Stimulated activated CD8-positive, alpha-beta memory T cell treated with anti-CD3 and anti-CD28 coated beads, Interleukin-12 subunit alpha, Interleukin-12 subunit beta, amount 100 ng/mL, for 24 hours (primary cell): ENCODE data around the gene RPS6KA2.

Experiments
- DNase-seq: peaks from one replicate; pipeline ENCODE4 v3.0.0-alpha.2; 2020; ENCODE audit errors: extremely low read depth

RPS6KA2 gene

GRCh38 chr6:166627033-166627874 is at the start of gene RPS6KA2:
Gene RPS6KA2, minus strand, starts transcription at chr6:166627251. Its CDS starts 232 bp downstream, at chr6:166627019.
- DNase-seq: peak; percentile 100

GRCh38 chr6:166676270-166676860 is 49.3 kb upstream of the RPS6KA2 start:
- no peak for DNase-seq

- DNase-seq: no peak
Measured at GRCh38 chr6:166675736-166676135, 48.7 kb upstream of the RPS6KA2 start.

GRCh38 chr6:166673309-166673708 is 46.3 kb upstream of the RPS6KA2 start:
- DNase-seq: no peak

GRCh38 chr6:166672624-166673206 is 45.7 kb upstream of the RPS6KA2 start:
- no peak for DNase-seq

- DNase-seq: no peak
Measured at GRCh38 chr6:166672146-166672545, 45.1 kb upstream of the RPS6KA2 start.

- DNase-seq: no peak
Measured at GRCh38 chr6:166671434-166672081, 44.5 kb upstream of the RPS6KA2 start.

- no peak for DNase-seq
Measured at GRCh38 chr6:166670894-166671293, 43.8 kb upstream of the RPS6KA2 start.

- DNase-seq: no peak
Measured at GRCh38 chr6:166670013-166670412, 43.0 kb upstream of the RPS6KA2 start.

GRCh38 chr6:166667796-166668610 is 41.0 kb upstream of the RPS6KA2 start:
- DNase-seq: no peak

GRCh38 chr6:166664135-166664534 is 37.1 kb upstream of the RPS6KA2 start:
- no peak for DNase-seq

- no peak for DNase-seq
Measured at GRCh38 chr6:166663568-166663967, 36.5 kb upstream of the RPS6KA2 start.

- no peak for DNase-seq
Measured at GRCh38 chr6:166662690-166663089, 35.6 kb upstream of the RPS6KA2 start.

GRCh38 chr6:166661327-166662085 is 34.5 kb upstream of the RPS6KA2 start:
- DNase-seq: no peak

- DNase-seq: no peak
Measured at GRCh38 chr6:166660157-166660688, 33.2 kb upstream of the RPS6KA2 start.

GRCh38 chr6:166659581-166659980 is 32.5 kb upstream of the RPS6KA2 start:
- DNase-seq: no peak

GRCh38 chr6:166658792-166659150 is 31.7 kb upstream of the RPS6KA2 start:
- no peak for DNase-seq

- no peak for DNase-seq
Measured at GRCh38 chr6:166658115-166658791, 31.2 kb upstream of the RPS6KA2 start.

- no peak for DNase-seq
Measured at GRCh38 chr6:166657531-166657930, 30.5 kb upstream of the RPS6KA2 start.
